Spleen (tissue), 11 donors: ENCODE data around the gene PLAC9. TPM values are rescaled to one million over a fixed set of nuclear protein-coding genes. Genes with fewer than 3 reads are reported as not detected.

Source experiments
- DNase-seq: peaks from one replicate; pipeline ENCODE4 v3.0.0-alpha.2; 2020
- H3K27ac ChIP-seq, 8 donors: fragments of 200-600 bp; sonication (generic) in 7 of 8; 1 replicate in 4 of 8; 2 replicates in 4 of 8; pipeline versions ENCODE4 v1.5.0 to v1.8.0; 2016 to 2021; ENCODE audit warnings: inconsistent platforms in 4 of 8, mild to moderate bottlenecking in 4 of 8, moderate library complexity in 1 of 8
- H3K27me3 ChIP-seq, 7 donors: fragments of 200-600 bp; sonication (generic) in 6 of 7; replicated peaks in 1 of 7; 1 replicate in 4 of 7; 2 replicates in 3 of 7; pipeline versions ENCODE4 v1.5.0 to v1.8.0; 2016 to 2021; ENCODE audit warnings: inconsistent platforms in 3 of 7, mild to moderate bottlenecking in 1 of 7
- H3K36me3 ChIP-seq, 6 donors: fragments of 200-600 bp; sonication (generic) in 5 of 6; 1 replicate in 4 of 6; 2 replicates in 2 of 6; pipeline versions ENCODE4 v1.5.0 to v1.8.0; 2016 to 2021; ENCODE audit warnings: inconsistent platforms in 2 of 6
- H3K4me1 ChIP-seq, 6 donors: fragments of 200-600 bp; sonication (generic) in 5 of 6; 1 replicate in 3 of 6; 2 replicates in 3 of 6; pipeline versions ENCODE4 v1.5.0 to v1.8.0; 2016 to 2021; ENCODE audit warnings: inconsistent platforms in 3 of 6
- H3K4me3 ChIP-seq, 8 donors: fragments of 200-600 bp; sonication (generic) in 7 of 8; 1 replicate in 4 of 8; 2 replicates in 4 of 8; pipeline versions ENCODE4 v1.5.0 to v1.8.0; 2016 to 2021; ENCODE audit warnings: inconsistent platforms in 4 of 8, mild to moderate bottlenecking in 4 of 8, moderate library complexity in 2 of 8
- H3K9me3 ChIP-seq, 8 donors: fragments of 200-600 bp; sonication (generic) in 7 of 8; 1 replicate in 4 of 8; 2 replicates in 4 of 8; pipeline versions ENCODE4 v1.5.0 to v1.8.0; 2016 to 2021; ENCODE audit warnings: inconsistent platforms in 4 of 8
- POLR2A ChIP-seq, 3 donors: fragments of 450-650 bp; IDR thresholded peaks; one replicate each; pipeline ENCODE4 v1.5.1; 2017; ENCODE audit warnings: antibody characterized with exemption in 3 of 3, mild to moderate bottlenecking in 1 of 3
- POLR2AphosphoS5 ChIP-seq, 3 donors: sonication (generic); formaldehyde crosslinking; IDR thresholded peaks; one replicate each; pipeline ENCODE4 v1.5.1; 2017; ENCODE audit warnings: antibody characterized with exemption in 3 of 3
- WGBS, 5 donors: extraction: QIAGEN DNeasy Blood & Tissue Kit in 3 of 5; methylation state at CpG; one replicate each; pipeline versions ENCODE4 v1.1.5 to v1.1.7; 2013 to 2018; 5-methylcytosine and 5-hydroxymethylcytosine counted together
- intact Hi-C: fragments of 100-400 bp; cut with DNase I; formaldehyde crosslinking; loops from one replicate; pipeline ENCODE4 v1.15.0; 2023; ENCODE audit warnings: low total_unique reads
- polyA plus RNA-seq, 3 donors: library from polyadenylated mRNA; stranded (reverse); fragments of 200-250 nt; gene quantifications; one replicate each; pipeline ENCODE4 v1.2.1, GENCODE V29; 2013
- total RNA-seq, 7 donors: library from RNA; depleted of rRNA in 3 of 7; stranded (reverse); fragments of >200 nt in 3 of 7; fragmentation: NEBNext Ultra II Directional in 4 of 7; extraction: Animal tissue kit (Norgen Biotek cat#: 25700) in 4 of 7; gene quantifications; one replicate each; pipeline versions ENCODE4 v1.1.0 to v1.2.1, GENCODE V29; 2016 to 2021
- TF ChIP-seq, protein P1 (sequence below), 11 experiments: fragments of 200-600 bp in 7 of 11; fragments of 450-650 bp in 4 of 11; sonication (generic) in 4 of 11; IDR thresholded peaks in 8 of 11; conservative IDR thresholded peaks in 3 of 11; 1 replicate in 7 of 11; 2 replicates in 4 of 11; pipeline versions ENCODE4 v1.4.0 to v1.8.0; 2016 to 2021; ENCODE audit warnings: antibody characterized with exemption in 11 of 11, inconsistent platforms in 4 of 11, mild to moderate bottlenecking in 1 of 11
- donor health status: healthy with polysubstance abuse.
- donor health status: DM: no; HTN: no; CAD: no; lungs with moderate emphysema.
- donor health status: DM: no; HTN: no; CAD: no.
- donor health status: Bipolar disorder and iron deficiency.
- donor health status: healthy.
- donor health status: DM: no; HTN: no; CAD: no.
- donor health status: DM: yes; HTN: yes; CAD: no.

The PLAC9 gene
- total and polyA plus RNA-seq, 10 donors: 1.0 to 8.0 (median 3.5) TPM; not detected in 1

DNA sequence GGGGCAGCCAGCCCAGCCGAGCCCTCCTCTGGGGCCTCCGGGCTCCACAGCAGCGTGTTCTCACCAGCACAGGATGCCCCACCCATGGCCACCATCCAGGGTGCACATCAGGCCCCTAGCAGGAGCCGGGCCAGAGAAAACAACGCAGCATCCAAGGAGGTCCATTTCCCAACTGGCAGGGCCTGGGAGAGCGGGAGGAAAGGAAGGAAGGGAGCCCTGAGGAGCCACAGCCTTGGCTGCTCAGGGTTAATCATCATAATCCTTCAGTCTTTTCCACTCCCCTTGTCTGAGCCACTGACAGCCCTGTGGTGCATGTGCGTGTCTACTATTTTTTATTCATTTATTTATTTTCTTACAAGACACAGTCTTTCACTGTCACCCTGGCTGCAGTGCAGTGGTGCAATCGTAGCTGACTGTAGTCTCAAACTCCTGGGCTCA is 3.6 kb downstream of the PLAC9 start:
- 52 to 72% (median 63%) methylated on average over 2 to 8 of the region's 8 CpGs for WGBS, 5 donors
- Histone ChIP-seq H3K4me3 (no peak overlapping the region), H3K9me3 (no peaks in the 10 kb centered on the region), H3K36me3 (no peaks in the 10 kb centered on the region), H3K27ac (no peak overlapping the region), H3K4me1 (peaks cover 0 to 19% (median 11%) of the 10 kb centered on the region in 6 donors), H3K27me3 (peaks cover 0 to 75% (median 15%) of the 10 kb centered on the region in 7 donors)
- TF ChIP-seq POLR2AphosphoS5 (IDR thresholded peaks at IDR 0.05): peak in 1 of 3 donors; percentile 20
- TF ChIP-seq, protein P1, sequence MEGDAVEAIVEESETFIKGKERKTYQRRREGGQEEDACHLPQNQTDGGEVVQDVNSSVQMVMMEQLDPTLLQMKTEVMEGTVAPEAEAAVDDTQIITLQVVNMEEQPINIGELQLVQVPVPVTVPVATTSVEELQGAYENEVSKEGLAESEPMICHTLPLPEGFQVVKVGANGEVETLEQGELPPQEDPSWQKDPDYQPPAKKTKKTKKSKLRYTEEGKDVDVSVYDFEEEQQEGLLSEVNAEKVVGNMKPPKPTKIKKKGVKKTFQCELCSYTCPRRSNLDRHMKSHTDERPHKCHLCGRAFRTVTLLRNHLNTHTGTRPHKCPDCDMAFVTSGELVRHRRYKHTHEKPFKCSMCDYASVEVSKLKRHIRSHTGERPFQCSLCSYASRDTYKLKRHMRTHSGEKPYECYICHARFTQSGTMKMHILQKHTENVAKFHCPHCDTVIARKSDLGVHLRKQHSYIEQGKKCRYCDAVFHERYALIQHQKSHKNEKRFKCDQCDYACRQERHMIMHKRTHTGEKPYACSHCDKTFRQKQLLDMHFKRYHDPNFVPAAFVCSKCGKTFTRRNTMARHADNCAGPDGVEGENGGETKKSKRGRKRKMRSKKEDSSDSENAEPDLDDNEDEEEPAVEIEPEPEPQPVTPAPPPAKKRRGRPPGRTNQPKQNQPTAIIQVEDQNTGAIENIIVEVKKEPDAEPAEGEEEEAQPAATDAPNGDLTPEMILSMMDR (IDR thresholded peaks at IDR 0.05 in 8 of 11, conservative IDR thresholded peaks at IDR 0.05 in 3 of 11): no peak
- TF ChIP-seq POLR2A (IDR thresholded peaks at IDR 0.05): no peak
- no peak for DNase-seq
- intact Hi-C loops: no loop called here

GRCh38 chr10:80137031-80137862 is 4.7 kb downstream of the PLAC9 start:
- Histone ChIP-seq H3K36me3 (no peaks in the 10 kb centered on the region), H3K4me3 (no peak overlapping the region), H3K27me3 (peaks cover 0 to 75% (median 12%) of the 10 kb centered on the region in 7 donors), H3K4me1 (peaks cover 0 to 18% (median 10%) of the 10 kb centered on the region in 6 donors), H3K27ac (no peak overlapping the region), H3K9me3 (no peaks in the 10 kb centered on the region)
- no peak for DNase-seq
- TF ChIP-seq POLR2AphosphoS5 (IDR thresholded peaks at IDR 0.05) (no peak), POLR2A (IDR thresholded peaks at IDR 0.05) (no peak)
- TF ChIP-seq, protein P1 (IDR thresholded peaks at IDR 0.05 in 8 of 11, conservative IDR thresholded peaks at IDR 0.05 in 3 of 11): no peak
- WGBS, 5 donors: 83 to 89% (median 85%) methylated on average over 6 to 14 of the region's 14 CpGs
- intact Hi-C loops: no loop called here

DNA sequence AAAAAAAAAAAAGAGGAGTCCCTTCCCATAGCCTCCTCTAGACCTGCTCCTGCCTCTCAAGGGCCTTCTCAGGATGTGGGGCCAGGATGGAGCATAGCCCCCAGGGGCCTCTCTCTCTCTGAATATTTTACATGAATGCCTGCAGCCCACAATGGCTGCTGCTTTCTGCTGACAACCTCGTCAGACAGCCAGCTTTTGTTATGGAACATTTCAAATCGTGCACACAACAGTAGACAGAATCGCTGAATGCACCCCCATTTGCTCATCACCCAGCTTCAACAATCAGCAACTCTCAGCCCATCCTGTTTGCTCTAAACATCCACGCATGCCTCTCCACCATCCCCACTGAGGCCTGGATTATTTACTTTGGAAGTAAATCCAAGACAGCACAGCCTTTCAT is 5.4 kb downstream of the PLAC9 start:
- TF ChIP-seq POLR2AphosphoS5 (IDR thresholded peaks at IDR 0.05): no peak
- TF ChIP-seq POLR2A (IDR thresholded peaks at IDR 0.05): no peak
- TF ChIP-seq, protein P1 (IDR thresholded peaks at IDR 0.05 in 8 of 11, conservative IDR thresholded peaks at IDR 0.05 in 3 of 11): no peak
- H3K9me3 ChIP-seq: no peaks in the 10 kb centered on the region
- H3K4me3 ChIP-seq: no peak overlapping the region
- no peak for DNase-seq
- H3K36me3 ChIP-seq: no peaks in the 10 kb centered on the region
- WGBS, 5 donors: 74 to 83% (median 77%) methylated on average over 4 of the region's 4 CpGs
- peaks cover 0 to 11% (median 3%) of the 10 kb centered on the region in 6 donors for H3K4me1 ChIP-seq
- intact Hi-C loops: no loop called here
- peaks cover 0 to 68% (median 6%) of the 10 kb centered on the region in 7 donors for H3K27me3 ChIP-seq
- no peak overlapping the region for H3K27ac ChIP-seq

DNA sequence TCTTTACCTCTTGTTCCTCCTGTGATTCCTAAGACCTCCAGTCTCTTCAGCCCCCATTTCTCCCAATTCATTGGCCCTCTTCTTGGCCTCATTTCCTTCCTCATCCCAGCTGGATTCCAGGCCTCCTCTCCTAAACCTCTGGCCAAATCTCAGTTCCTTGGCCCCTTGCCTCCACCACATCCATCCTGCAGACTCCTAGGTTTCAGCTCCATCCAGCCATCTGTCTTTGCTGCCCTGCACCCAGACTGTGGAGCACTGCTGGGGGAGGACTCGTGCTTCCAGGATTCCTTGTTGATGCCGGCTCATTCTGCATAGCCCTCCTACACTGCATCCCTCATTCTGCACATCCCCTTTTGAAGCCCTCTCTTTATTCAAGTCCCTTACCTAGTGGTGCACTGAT is 6.7 kb downstream of the PLAC9 start:
- H3K27ac ChIP-seq: no peak overlapping the region
- no peaks in the 10 kb centered on the region for H3K9me3 ChIP-seq
- H3K27me3 ChIP-seq: peaks cover 0 to 60% (median 0%) of the 10 kb centered on the region in 7 donors
- intact Hi-C loops: no loop called here
- H3K4me3 ChIP-seq: no peak overlapping the region
- H3K36me3 ChIP-seq: no peaks in the 10 kb centered on the region
- no peak for DNase-seq
- H3K4me1 ChIP-seq: peaks cover 5 to 14% (median 9%) of the 10 kb centered on the region in 6 donors
- TF ChIP-seq, protein P1 (IDR thresholded peaks at IDR 0.05 in 8 of 11, conservative IDR thresholded peaks at IDR 0.05 in 3 of 11): no peak
- TF ChIP-seq POLR2AphosphoS5 (IDR thresholded peaks at IDR 0.05): no peak
- TF ChIP-seq POLR2A (IDR thresholded peaks at IDR 0.05): no peak
- WGBS, 5 donors: 77 to 91% (median 87%) methylated on average over 2 of the region's 2 CpGs
